Left ventricle myocardium superior (tissue), 1 donor: ENCODE data around the gene SAMD4A. TPM values are rescaled to one million over a fixed set of nuclear protein-coding genes. Genes with fewer than 3 reads are reported as not detected.

Experiments
- ATAC-seq: fragments of 200-7000 bp; cut with Tn5 transposase; one replicate; pipeline ENCODE4 v1.9.1; 2020; ENCODE audit warnings: mild to moderate bottlenecking, moderate library complexity
- DNase-seq: peaks from one replicate; pipeline ENCODE4 v3.0.0-alpha.2; 2020
- intact Hi-C: fragments of 100-400 bp; cut with micrococcal nuclease; formaldehyde crosslinking; loops from one replicate; pipeline ENCODE4 v1.11.0; 2022
- total RNA-seq: library from RNA; stranded (reverse); fragmentation: NEBNext Ultra II Directional; extraction: Animal tissue kit (Norgen Biotek cat#: 25700); gene quantifications from one replicate; pipeline ENCODE4 v1.2.1, GENCODE V29; 2021
- donor health status: DM: no; HTN: yes; CAD: no; lungs with severe emphysema.

The SAMD4A gene
- total RNA-seq, 1 donor from 2014 or later, result 150 TPM

DNA sequence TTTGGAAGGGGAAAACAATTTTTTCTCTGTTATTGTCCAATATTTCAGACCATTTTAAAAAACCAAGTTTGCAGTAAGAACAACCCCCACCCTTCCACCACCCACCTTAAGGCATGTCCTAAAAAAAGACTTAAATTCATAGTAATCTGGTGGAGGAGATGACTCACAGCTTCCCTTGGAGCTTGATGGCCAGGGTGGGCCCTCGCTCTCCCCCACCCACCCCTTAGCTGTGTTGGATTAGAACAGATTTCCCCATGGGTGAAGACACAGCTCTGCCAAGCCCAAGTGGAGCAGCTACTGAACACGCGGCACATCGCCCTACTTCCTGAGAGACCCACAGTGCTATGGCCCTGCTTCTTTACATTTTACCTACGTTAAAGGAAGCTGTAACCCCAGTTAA, 195.4 kb downstream of the SAMD4A start:
- DNase-seq (no peak), ATAC-seq (no peak)
- intact Hi-C loops, result no loop called here

DNA sequence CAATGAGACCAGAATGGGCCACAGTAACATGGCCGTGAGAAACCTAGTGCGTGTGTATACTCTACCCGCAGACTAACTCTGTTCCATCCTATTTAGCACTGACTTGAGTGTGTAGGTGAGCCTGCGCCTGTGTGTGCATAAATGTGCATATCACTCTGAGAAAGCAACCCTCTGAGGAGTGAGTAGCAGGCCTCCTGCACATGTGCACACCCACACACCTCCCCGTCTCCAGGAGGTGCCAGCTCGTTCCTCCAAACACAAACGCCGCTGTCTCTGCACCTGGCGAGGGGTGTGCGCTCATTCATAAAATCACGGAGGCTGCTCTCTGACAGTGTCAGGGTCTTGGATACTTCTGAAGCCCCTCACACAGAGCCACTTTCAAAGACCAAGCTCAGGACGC, 196.8 kb downstream of the SAMD4A start:
- intact Hi-C loops, result no loop called here
- ATAC-seq, result no peak
- DNase-seq, result no peak

DNA sequence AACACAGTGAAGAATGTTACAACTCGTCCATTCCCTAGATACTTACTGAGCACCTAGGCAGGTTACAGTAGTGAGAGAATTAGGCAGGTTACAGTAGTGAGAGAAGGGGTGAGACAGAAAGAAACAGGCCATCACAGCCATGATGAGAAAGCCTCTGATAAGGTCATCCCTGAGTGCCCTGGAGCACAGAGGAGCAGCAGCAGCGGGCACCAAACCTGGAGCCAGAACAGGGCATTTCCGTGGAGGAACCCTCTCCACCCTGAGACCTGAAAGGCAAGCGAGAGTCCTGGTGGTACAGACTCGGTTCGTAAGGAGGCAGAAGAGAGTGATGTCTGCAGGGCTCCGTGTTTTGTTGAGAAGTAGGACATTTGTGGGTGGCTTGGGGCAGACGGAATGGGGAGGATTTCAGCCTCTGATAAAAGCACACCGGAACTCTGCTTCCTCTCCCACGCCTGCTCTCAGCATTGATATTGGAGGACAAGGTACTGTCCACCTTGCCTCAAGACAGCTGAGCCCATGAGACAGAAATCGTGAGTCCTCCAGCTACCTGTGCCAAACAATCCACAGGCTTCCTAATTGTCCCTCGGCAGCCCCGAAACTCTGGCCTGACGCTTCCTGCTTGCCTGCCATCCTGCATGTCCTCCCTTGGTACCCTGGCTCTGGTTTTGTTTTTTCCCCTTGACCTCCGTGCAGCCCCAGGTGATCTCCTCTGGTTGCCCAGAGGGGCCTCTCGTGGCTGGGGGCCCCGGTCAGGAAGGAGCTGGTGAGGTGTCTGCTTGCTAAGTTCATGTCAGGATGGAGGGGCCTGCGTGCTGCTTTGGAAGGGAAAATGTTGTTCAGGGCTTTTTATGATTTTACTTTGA, 199.6 kb downstream of the SAMD4A start:
- DNase-seq, result no peak
- intact Hi-C loops, result no loop called here
- ATAC-seq, result no peak

DNA sequence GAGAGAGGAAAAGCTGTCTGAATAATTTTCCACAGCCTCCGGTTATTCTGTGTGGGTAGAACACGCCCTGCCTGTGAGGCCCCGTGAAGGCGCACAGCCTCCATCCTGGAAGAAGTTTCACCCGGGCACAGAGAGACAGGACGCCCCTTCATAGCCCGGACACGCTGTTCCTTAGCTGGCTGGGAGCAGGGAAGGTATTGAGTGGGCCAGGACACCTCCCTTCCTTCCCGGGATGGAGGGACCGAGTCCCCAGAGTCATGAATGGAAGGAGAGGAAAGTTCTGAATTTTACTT, 200.2 kb downstream of the SAMD4A start:
- ATAC-seq, result peak; percentile 4
- no peak for DNase-seq
- intact Hi-C loops, result no loop called here

DNA sequence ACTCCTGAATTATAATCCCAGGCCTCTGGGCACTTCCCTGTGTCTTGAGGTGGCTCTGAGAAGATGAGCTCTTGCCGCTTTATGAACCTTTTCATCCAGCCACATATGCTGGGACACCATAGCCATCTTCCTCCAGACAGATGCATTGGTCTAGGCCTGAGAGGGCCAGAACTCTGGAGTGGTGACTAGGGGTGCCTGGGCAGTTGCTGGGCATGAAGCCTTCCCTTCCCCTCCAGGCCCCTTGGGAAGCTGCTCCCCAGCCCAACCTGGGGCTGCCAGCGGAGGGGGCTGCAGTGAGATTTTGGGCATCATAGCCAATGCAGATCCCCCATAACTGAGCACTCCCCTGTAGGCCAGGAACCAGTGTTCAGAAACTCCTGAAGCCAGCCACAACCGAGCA, 200.5 kb downstream of the SAMD4A start:
- ATAC-seq, result no peak
- no peak for DNase-seq
- intact Hi-C loops, result no loop called here

DNA sequence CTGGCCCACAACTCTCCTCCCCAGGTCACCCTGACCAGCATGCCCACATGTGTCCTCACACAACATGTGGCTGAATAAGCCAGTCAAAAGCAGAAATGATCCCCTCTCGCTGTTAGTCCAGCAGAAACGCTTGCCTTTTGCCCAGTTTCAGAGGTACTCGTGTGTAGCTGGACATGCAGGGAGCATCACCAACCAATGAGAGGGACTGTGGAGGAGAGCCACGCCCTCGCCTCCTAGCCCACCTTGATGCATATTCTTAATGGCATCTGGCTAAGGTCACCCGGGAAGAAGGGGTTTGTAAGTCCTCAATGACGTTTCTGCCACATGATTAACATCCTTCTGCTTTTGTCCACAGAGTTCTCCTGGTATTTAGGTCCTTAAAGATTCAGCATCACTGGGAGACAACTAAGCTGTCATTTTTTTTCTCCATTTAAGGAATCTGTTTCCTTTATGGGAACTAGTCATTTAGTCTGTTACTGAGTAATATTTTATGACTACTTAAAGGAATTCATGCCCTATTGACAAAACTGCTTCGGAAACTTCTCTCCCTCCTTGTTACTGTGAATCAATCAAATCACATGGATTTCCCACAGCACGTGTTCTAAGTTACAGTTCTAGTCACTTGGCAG, 201.7 kb downstream of the SAMD4A start:
- no peak for ATAC-seq
- intact Hi-C loops, result no loop called here
- no peak for DNase-seq

DNA sequence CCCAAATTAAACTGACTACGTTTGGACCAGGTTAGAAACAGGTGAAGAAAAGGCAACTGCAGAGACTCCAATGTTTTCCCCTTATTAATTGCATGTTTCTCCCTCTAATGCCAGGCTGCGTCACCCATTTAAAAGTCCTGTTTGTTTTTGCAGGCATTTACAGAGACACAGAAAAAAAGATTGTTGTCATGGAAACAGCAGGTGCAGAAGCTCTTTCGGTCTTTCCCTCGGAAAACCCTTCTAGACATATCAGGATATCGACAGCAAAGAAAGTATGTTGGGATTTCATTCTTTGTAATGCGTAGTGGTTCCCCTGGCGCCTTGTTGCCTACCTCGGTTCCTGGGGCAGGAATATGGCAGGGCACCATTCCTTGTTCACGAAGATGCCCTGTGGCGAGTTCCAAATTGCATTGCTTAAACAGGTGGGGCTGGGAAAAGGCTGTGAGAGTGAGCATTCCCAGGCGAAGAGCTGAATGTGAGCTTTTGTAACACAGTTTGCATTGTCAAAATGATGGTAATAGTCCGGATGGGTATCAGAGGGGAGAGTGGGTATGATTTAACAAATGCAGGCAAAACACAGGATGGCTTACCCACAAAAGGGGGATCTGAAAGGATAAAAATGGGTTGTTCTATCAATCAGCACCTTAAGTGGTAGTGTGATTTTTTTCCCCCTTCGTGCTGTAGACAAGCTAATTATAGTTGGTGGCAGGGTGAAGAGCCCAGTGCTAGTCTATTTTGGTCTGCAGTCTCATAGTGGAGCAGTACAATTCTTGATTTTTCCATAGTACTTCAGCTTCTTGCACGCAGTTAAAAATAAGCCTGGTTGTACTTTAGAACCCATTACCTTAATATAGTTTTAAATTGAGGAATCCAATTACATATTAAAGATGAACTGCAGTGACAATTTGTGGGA, 203.3 kb downstream of the SAMD4A start:
- peak; percentile 57 for ATAC-seq
- intact Hi-C loops, result loop anchor here (5.0 kb wide), 1 partner anchor 78 kb away; no protein-coding TSS in a partner anchor

DNA sequence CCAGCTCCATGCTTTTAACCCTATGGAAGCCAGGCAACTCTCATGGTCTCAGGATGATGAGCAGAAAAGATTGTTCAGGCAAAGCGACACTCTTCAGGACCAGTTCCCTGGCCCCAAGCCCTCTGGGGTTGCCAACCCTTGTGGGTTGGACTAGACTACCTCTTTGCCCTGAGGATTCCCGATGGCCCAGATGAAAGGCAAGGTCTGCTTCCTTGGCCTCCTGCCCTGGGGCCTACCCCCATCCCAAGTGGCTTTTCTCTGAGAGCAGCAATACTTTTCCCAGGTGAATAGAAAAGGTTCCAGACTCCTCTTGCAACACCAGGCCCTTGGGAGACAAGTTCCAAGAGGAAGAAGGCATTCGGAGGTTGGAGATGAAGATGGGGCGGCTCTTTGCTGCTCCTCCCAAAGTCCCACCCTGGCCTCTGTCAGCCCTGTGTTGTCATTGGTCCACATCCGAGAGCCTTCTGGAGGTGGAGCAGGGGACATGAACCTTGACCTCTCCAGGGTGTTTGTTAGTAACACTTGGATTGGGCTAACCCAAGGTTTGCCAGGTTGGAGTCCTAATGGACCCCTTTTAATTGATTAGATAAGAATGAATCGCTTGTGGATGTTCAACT, 204.6 kb downstream of the SAMD4A start:
- ATAC-seq, result no peak
- DNase-seq, result no peak
- intact Hi-C loops, result loop anchor here (5.0 kb wide), 1 partner anchor 79 kb away; no protein-coding TSS in a partner anchor

More for the DNA sequence above, 203.3 kb downstream of the SAMD4A start:
- DNase-seq, result no peak

DNA sequence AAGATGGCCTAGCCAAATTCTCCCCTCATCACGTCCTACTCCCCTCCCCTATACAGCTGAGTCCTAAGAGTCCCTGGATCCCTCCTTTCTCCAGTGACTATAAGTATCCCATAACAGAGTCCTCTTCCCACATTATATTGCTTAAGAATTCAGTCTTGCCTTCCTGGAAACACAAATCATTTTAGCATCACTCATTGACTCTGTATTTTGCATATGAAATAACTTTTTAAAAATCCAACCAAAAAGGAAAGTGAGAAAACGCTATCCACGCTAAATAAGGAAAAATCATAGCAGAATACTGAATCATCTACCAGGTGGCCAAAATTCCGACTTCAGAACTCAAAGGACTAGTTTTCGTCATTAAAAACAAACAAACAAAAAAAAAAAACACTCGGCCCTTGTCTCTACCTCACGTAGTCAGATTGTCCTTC, 205.5 kb downstream of the SAMD4A start:
- no peak for ATAC-seq
- intact Hi-C loops, result loop anchor here (5.0 kb wide), 1 partner anchor 80 kb away; no protein-coding TSS in a partner anchor
- no peak for DNase-seq

DNA sequence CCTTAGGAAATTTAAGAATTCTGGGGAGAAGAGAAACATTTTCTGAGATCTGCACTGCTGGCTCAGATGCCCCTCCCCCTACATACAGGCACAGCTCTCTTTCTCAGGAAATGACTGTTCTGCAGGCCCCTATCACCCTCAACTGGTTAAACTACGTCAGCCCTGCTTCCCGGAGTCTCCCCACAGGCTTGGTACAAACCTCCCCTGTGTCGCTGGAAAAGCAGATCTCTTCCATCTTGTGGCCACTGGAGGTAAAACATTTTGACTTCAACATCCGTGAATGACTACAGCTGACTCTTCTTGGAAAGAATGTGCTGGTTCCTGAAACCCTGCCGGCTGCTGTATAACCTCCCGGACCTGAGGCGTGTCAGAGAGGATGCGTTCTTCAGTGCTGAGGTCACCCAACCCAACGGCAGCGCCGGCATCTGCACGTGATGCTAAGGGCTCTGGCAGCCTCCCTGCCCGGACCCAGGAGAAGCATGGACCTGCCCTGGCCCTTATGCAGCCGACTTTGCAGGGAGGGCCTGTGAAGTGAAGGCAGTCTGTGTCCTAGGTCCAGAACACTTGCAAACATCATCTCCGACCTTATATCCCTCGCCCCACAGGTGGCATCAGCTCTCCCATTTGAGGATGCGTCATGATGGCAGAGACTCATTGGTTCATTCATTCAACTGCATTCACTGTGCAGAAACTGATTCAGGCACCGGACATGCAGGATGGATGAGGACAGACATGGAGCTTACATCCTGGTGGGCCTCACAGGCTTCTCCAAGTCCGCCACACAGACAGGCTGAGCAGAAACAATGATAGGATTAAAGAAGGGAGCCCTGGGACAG, 206.5 kb downstream of the SAMD4A start:
- intact Hi-C loops, result loop anchor here (2.0 to 5.0 kb wide), 2 partner anchors 81 to 211 kb away; no protein-coding TSS in a partner anchor
- DNase-seq (peak; percentile 85), ATAC-seq (peak; percentile 77)

DNA sequence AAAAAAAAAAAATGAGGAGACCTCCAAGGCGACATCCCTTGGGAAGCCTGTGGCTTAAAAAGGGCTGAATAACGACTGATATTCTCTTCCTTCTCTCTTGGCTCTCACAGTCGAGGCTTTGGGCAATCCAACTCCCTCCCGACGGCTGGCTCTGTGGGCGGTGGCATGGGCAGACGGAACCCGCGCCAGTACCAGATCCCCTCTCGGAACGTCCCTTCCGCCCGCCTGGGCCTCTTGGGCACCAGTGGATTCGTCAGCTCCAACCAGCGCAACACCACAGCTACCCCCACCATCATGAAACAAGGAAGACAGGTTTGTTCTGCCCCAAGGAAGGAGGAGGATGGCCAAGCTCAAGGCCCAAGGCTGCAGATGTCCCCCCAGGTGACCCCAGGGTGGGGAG, 207.9 kb downstream of the SAMD4A start:
- ATAC-seq (no peak), DNase-seq (no peak)
- intact Hi-C loops, result loop anchor here (2.0 to 5.0 kb wide), 2 partner anchors 83 to 212 kb away; no protein-coding TSS in a partner anchor

DNA sequence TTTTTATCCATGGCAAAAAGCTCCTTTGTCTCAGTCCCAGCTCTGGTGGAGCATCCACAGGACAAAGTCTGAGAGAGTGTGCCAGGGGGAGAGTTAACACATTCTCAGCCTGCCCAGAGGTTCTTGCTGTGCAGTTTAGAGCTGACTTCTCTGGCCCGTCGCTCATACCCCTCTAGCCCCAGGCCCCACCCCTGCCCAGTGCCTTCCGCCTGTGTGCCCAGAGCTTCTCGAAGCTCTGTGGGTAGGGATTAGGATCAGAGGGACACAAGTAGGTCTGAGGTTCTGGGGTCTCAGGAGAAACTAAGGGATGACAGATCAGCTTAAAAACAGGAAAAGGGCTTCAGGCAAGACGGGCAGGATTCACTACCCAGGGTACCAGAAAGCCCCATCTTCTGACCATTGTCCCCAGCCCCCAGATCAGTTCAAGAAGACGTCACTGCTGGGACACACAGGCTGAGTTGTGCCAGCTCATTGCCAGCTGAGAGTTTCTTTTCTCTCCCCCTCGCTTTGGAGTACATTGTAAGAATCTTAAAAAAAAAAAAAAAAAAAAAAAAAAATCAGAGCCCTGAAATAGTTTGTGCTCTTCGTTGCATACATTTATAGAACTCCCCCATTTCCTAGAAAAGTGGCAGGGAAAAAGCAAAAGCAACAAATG, 208.7 kb downstream of the SAMD4A start:
- intact Hi-C loops, result loop anchor here (2.0 kb wide), 1 partner anchor 213 kb away; no protein-coding TSS in a partner anchor
- no peak for ATAC-seq

DNA sequence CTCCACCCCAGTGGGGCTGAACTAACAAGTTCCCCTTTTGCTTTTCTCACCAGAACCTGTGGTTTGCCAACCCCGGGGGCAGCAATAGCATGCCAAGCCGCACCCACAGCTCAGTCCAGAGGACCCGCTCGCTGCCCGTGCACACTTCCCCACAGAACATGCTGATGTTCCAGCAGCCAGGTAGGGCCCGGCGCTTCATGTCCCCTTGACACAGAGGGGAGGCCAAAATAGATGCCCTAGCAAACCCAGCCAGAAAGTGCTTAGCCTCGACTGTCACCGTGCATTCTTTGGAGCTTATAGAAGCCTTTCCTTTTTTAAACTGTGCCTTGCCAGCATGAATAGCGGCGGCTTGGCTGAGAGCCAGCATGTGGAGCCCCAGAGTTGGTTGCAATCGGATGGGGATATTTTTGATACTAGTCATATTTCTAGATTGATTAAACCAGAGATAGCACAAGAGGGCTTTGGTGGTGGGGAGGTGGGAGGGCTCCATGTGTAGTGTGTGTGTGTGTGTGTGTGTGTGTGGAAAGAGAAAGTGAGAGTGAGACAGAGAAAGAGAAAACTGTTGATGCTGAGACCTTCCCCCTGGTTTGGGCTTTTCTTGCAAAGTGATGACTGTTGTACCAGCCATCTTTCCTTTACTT, 209.6 kb downstream of the SAMD4A start:
- intact Hi-C loops, result no loop called here
- ATAC-seq (peak; percentile 57), DNase-seq (peak; percentile 82)

More for the DNA sequence above, 208.7 kb downstream of the SAMD4A start:
- DNase-seq, result no peak

DNA sequence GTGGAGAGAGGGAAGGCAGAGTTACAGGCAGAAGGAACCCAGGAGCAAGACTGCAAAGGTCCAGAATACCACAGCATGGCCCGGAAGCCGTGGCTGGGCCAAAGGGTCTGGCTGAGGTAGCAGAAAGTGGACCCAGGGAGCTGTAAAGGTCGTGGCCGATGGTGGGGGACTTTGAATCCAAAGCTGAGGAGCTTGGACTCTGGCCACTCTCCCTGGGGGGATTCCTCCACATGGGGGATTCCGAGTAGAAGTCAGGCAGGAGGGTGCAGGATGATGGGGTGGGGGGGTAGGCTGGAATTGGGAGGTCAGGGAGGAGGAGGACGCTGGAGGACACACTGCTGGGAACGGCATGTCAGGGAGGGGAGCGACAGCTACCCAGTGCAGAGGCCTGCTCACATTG, 210.5 kb downstream of the SAMD4A start:
- DNase-seq (no peak), ATAC-seq (no peak)
- intact Hi-C loops, result no loop called here

DNA sequence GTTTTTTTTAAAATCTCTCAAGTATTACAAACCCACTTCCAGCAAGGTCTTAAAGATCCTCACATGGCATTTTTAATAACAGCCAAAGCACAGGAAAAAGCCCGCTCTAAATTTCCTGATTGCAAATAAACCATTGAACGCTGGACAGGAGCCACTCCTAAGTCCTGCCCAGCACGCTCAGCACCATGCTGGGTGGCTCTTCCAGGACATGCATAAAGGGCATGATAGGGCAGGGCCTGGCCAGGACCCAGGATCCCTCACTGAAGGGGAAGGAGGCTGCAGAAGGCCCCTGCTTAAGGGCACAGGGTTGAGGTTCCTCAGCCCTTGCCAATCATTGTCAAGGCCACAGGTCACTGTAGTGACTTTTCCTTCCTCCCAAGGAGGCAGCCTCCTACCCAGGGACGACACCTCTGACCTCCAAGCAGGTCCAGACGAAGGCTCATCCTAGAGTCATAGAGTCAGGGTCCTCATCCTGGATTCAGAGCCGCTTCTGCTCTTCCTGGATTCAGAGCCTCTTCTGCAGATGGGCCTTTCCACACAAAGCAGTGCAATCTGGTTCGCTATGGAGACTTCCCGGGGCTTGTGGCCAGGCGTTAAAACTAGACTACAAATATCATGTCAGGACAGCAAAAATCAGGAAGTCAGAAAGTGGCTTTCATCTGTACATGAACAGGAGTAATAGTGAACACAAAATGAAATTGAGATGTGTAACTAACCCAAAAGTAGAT, 211.9 kb downstream of the SAMD4A start:
- DNase-seq, result peak; percentile 77
- ATAC-seq, result peak; percentile 51
- intact Hi-C loops, result no loop called here

DNA sequence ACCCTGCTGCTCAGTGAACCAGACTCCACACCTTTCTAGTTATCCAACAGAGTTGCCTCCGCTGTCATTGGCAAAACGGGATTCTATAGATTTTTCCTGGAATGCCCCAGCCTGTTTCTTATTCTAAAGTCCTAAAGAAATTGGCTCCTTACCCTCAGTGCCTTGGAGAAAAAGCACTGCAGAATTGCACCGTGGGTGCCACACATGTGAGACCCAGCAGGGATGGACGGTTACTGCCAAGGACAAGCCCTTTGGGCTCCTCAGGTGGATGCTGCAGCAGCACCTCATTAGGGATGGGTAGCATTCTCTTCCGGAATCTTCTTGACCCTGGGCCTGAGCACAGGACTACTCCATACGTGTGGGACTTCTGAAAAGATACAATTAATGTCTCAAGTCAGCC, 214.2 kb downstream of the SAMD4A start:
- intact Hi-C loops, result no loop called here

More for the DNA sequence above, 214.2 kb downstream of the SAMD4A start:
- DNase-seq (no peak), ATAC-seq (no peak)
